Glomerular visceral epithelial cell (primary cell): ENCODE data around the gene LAT.

Experiments
- DNase-seq: peaks from one replicate; pipeline ENCODE4 v3.0.0-alpha.2; 2016; ENCODE audit errors: extremely low spot score

LAT gene

GRCh38 chr16:29007730-29008593 is 23.1 kb downstream of the LAT start:
- peak; percentile 25 for DNase-seq

- DNase-seq = no peak
Observed at GRCh38 chr16:29009050-29009837, 24.4 kb downstream of the LAT start.

- no peak for DNase-seq
Observed at GRCh38 chr16:29009838-29010166, 24.9 kb downstream of the LAT start.

- no peak for DNase-seq
Observed at GRCh38 chr16:29011112-29011511, 26.3 kb downstream of the LAT start.

- no peak for DNase-seq
Observed at GRCh38 chr16:29011851-29012250, 27.0 kb downstream of the LAT start.

GRCh38 chr16:29012913-29013553 is 28.2 kb downstream of the LAT start:
- no peak for DNase-seq

GRCh38 chr16:29014561-29015069 is 29.8 kb downstream of the LAT start:
- DNase-seq = no peak

- DNase-seq = no peak
Observed at GRCh38 chr16:29022196-29022595, 37.3 kb downstream of the LAT start.

GRCh38 chr16:29023279-29024277 is 38.7 kb downstream of the LAT start:
- DNase-seq = no peak

GRCh38 chr16:29024278-29024677 is 39.4 kb downstream of the LAT start:
- DNase-seq = no peak

- DNase-seq = no peak
Observed at GRCh38 chr16:29025218-29025617, 40.4 kb downstream of the LAT start.

GRCh38 chr16:29025735-29026134 is 40.9 kb downstream of the LAT start:
- no peak for DNase-seq

- DNase-seq = no peak
Observed at GRCh38 chr16:29028457-29029167, 43.8 kb downstream of the LAT start.

- DNase-seq = peak; percentile 91
Observed at GRCh38 chr16:29029168-29029994, 44.5 kb downstream of the LAT start.

GRCh38 chr16:29030086-29030840 is 45.4 kb downstream of the LAT start:
- no peak for DNase-seq
